Suprapubic skin (tissue), 4 donors: ENCODE results near the gene KIF6.

ENCODE experiments used
- CTCF ChIP-seq, 2 donors: fragments of 200-600 bp in 1 of 2; fragments of 450-650 bp in 1 of 2; sonication (generic) in 1 of 2; IDR thresholded peaks; one replicate each; pipeline ENCODE4 v1.5.1; 2016 to 2019; ENCODE audit warnings: antibody characterized with exemption in 2 of 2, mild to moderate bottlenecking in 1 of 2, moderate library complexity in 1 of 2
- EP300 ChIP-seq: sonication (generic); formaldehyde crosslinking; IDR thresholded peaks from one replicate; pipeline ENCODE4 v1.6.1; 2017; ENCODE audit warnings: antibody characterized with exemption
- POLR2A ChIP-seq, 2 donors: fragments of 450-650 bp; IDR thresholded peaks; one replicate each; pipeline ENCODE4 v1.6.1; 2017; ENCODE audit warnings: antibody characterized with exemption in 2 of 2, mild to moderate bottlenecking in 2 of 2, moderate library complexity in 2 of 2
- POLR2AphosphoS5 ChIP-seq, 3 donors: sonication (generic); formaldehyde crosslinking; IDR thresholded peaks; one replicate each; pipeline ENCODE4 v1.6.1; 2017; ENCODE audit warnings: antibody characterized with exemption in 3 of 3

GRCh38 chr6:39693206-39693605 is 32.0 kb downstream of the KIF6 start:
- TF ChIP-seq CTCF (IDR thresholded peaks at IDR 0.05) (no peak), POLR2A (IDR thresholded peaks at IDR 0.05) (no peak), EP300 (no peak), POLR2AphosphoS5 (IDR thresholded peaks at IDR 0.05) (no peak)
